Hematopoietic multipotent progenitor cell (in vitro differentiated cells): ENCODE measurements around the gene PEX11B. TPM values are rescaled to one million over a fixed set of nuclear protein-coding genes. Genes with fewer than 3 reads are reported as not detected.
"Not testable (repeated sequence)": the region's sequence is repeated elsewhere in the genome, so short reads cannot be mapped to it uniquely, and the experiment has no call there.

ENCODE experiments used
- DNase-seq, 3 donors: peaks; one replicate each; pipeline ENCODE4 v3.0.0-alpha.2; 2011 to 2015; ENCODE audit warnings: low read depth in 2 of 3, low spot score in 2 of 3
- total RNA-seq: library from RNA; depleted of rRNA; stranded (reverse); fragments of >200 nt; gene quantifications from one replicate; pipeline ENCODE4 v1.2.3, GENCODE V29; 2012

PEX11B gene
- total RNA-seq, 1 donor = 21.5 TPM

GRCh38 chr1:145953861-145954260 is 35.3 kb upstream of the PEX11B start:
- no peak for DNase-seq

- no peak for DNase-seq
Observed at GRCh38 chr1:145952903-145953302, 34.4 kb upstream of the PEX11B start.

GRCh38 chr1:145951526-145951925 is 33.0 kb upstream of the PEX11B start:
- no peak for DNase-seq

GRCh38 chr1:145949219-145949618 is 30.7 kb upstream of the PEX11B start:
- no peak for DNase-seq

GRCh38 chr1:145947551-145947950 is 29.0 kb upstream of the PEX11B start:
- no peak for DNase-seq

- no peak for DNase-seq
Observed at GRCh38 chr1:145946477-145946986, 28.0 kb upstream of the PEX11B start.

- no peak for DNase-seq
Observed at GRCh38 chr1:145944532-145944931, 26.0 kb upstream of the PEX11B start.

GRCh38 chr1:145942871-145943270 is 24.4 kb upstream of the PEX11B start:
- no peak for DNase-seq

GRCh38 chr1:145942405-145942804 is 23.9 kb upstream of the PEX11B start:
- DNase-seq = no peak

- DNase-seq = no peak
Observed at GRCh38 chr1:145937436-145937835, 18.9 kb upstream of the PEX11B start.

GRCh38 chr1:145936247-145936646 is 17.7 kb upstream of the PEX11B start:
- DNase-seq = no peak

GRCh38 chr1:145935708-145936107 is 17.2 kb upstream of the PEX11B start:
- DNase-seq = no peak

- peak in 2 of 3 donors; percentile 61 to 76 for DNase-seq
Observed at GRCh38 chr1:145932522-145933009, 14.0 kb upstream of the PEX11B start.

- DNase-seq = no peak
Observed at GRCh38 chr1:145927916-145928643, 9.6 kb upstream of the PEX11B start.

- DNase-seq = peak; percentile 84 to 99 (median 98)
Observed at GRCh38 chr1:145927063-145927886, 8.8 kb upstream of the PEX11B start, which contains the start of gene RBM8A. Gene RBM8A, minus strand, starts transcription at chr1:145927484. Its CDS starts 58 bp downstream, at chr1:145927426.

- no peak for DNase-seq
Observed at GRCh38 chr1:145926686-145927062, 8.2 kb upstream of the PEX11B start.

GRCh38 chr1:145922266-145922665 is 3.7 kb upstream of the PEX11B start:
- DNase-seq = no peak

GRCh38 chr1:145920297-145920696 is 1.8 kb upstream of the PEX11B start:
- DNase-seq = not testable (repeated sequence)

- DNase-seq = peak in 2 of 3 donors; percentile 17 to 24
Observed at GRCh38 chr1:145918992-145919939, 749 bp upstream of the PEX11B start.

GRCh38 chr1:145917595-145917994 is 922 bp downstream of the PEX11B start:
- DNase-seq = no peak
